IMR-90 (cell line): ENCODE measurements around the gene SOST. TPM values are rescaled to one million over a fixed set of nuclear protein-coding genes. Genes with fewer than 3 reads are reported as not detected.

Source experiments
- ATAC-seq: fragments of 200-7000 bp; cut with Tn5 transposase; 2 replicates; pipeline ENCODE4 v1.9.1; 2020; ENCODE audit warnings: low read depth, mild to moderate bottlenecking, moderate library complexity
- BruUV-seq: library from RNA; stranded (reverse); fragments of 400-500 nt; replicated peaks from 2 replicates; lab custom pipeline; 2021; lab: Mats Ljungman, UMichigan
- CTCF ChIA-PET: fragments of 300-600 bp; formaldehyde crosslinking; extraction: SDS; loops from one replicate; lab custom pipeline; 2021; ENCODE audit warnings: antibody characterized with exemption; lab: Yijun Ruan, JAX
- POLR2A ChIA-PET: fragments of 300-600 bp; sonication (Branson Sonifier 250); formaldehyde crosslinking; loops from one replicate; lab custom pipeline; 2022; ENCODE audit warnings: antibody characterized with exemption; ENCODE audit not compliant: unreplicated experiment; lab: Charles Lee
- DNase-seq: peaks from one replicate; pipeline ENCODE4 v3.0.0; 2013
- H2AFZ ChIP-seq: replicated peaks from 2 replicates; pipeline ENCODE3; 2013; ENCODE audit warnings: low read length, mild to moderate bottlenecking; ENCODE audit not compliant: poor library complexity
- H2AK5ac ChIP-seq: 2 replicates; pipeline ENCODE4 v1.6.1; 2013; ENCODE audit warnings: low read depth, low read length, inconsistent platforms
- H2AK9ac ChIP-seq: replicated peaks from 2 replicates; pipeline ENCODE3; 2013; ENCODE audit warnings: mild to moderate bottlenecking, low read depth, low read length, moderate library complexity; ENCODE audit not compliant: poor library complexity
- H2BK120ac ChIP-seq: 2 replicates; pipeline ENCODE4 v1.6.1; 2013; ENCODE audit warnings: low read depth, low read length, inconsistent platforms
- H2BK15ac ChIP-seq: 3 replicates; pipeline ENCODE4 v1.6.1; 2013; ENCODE audit warnings: low read depth, low read length, inconsistent platforms
- H2BK20ac ChIP-seq: 2 replicates; pipeline ENCODE4 v1.6.1; 2013; ENCODE audit warnings: low read depth, mild to moderate bottlenecking, inconsistent platforms, low read length, moderate library complexity
- H2BK5ac ChIP-seq: 2 replicates; pipeline ENCODE4 v1.6.1; 2013; ENCODE audit warnings: mild to moderate bottlenecking, low read depth, low read length, inconsistent platforms; ENCODE audit not compliant: poor library complexity, severe bottlenecking
- H3K14ac ChIP-seq: replicated peaks from 2 replicates; pipeline ENCODE4 v1.6.1; 2013; ENCODE audit warnings: low read depth, low read length, inconsistent platforms
- H3K18ac ChIP-seq: 2 replicates; pipeline ENCODE4 v1.6.1; 2013; ENCODE audit warnings: low read depth, low read length, control low read depth
- H3K23ac ChIP-seq: 2 replicates; pipeline ENCODE4 v1.6.1; 2013; ENCODE audit warnings: low read depth, low read length, inconsistent platforms
- H3K27ac ChIP-seq: 2 replicates; pipeline ENCODE4 v1.5.1; 2013; ENCODE audit warnings: mild to moderate bottlenecking, control low read depth, low read length; ENCODE audit not compliant: insufficient read depth
- H3K27me3 ChIP-seq: 2 replicates; pipeline ENCODE4 v1.6.1; 2013; ENCODE audit warnings: low read length; ENCODE audit not compliant: control insufficient read depth, insufficient read depth
- H3K36me3 ChIP-seq: 2 replicates; pipeline ENCODE4 v1.6.1; 2013; ENCODE audit warnings: low read length, mixed read lengths; ENCODE audit not compliant: control insufficient read depth, insufficient read depth
- H3K4ac ChIP-seq: 2 replicates; pipeline ENCODE4 v1.6.1; 2013; ENCODE audit warnings: low read depth, low read length, inconsistent platforms
- H3K4me1 ChIP-seq: 2 replicates; pipeline ENCODE4 v1.6.1; 2013; ENCODE audit warnings: low read length, mixed read lengths; ENCODE audit not compliant: control insufficient read depth, insufficient read depth
- H3K4me2 ChIP-seq: 2 replicates; pipeline ENCODE4 v1.6.1; 2013; ENCODE audit warnings: low read depth, mild to moderate bottlenecking, control low read depth, low read length, moderate library complexity
- H3K4me3 ChIP-seq: 2 replicates; pipeline ENCODE4 v1.5.1; 2013; ENCODE audit warnings: low read depth, mild to moderate bottlenecking, control low read depth, low read length, moderate library complexity; ENCODE audit not compliant: insufficient read depth
- H3K56ac ChIP-seq: 2 replicates; pipeline ENCODE4 v1.6.1; 2013; ENCODE audit warnings: low read length, inconsistent platforms; ENCODE audit not compliant: insufficient read depth; ENCODE audit errors: extremely low read depth
- H3K79me1 ChIP-seq, 2 experiments: 2 replicates each; pipeline ENCODE4 v1.6.1; 2013; ENCODE audit warnings: low read length in 2 of 2, inconsistent platforms in 1 of 2, low read depth in 1 of 2
- H3K9ac ChIP-seq: 2 replicates; pipeline ENCODE4 v1.6.1; 2013; ENCODE audit warnings: low read depth, low read length, control low read depth
- H3K9me1 ChIP-seq: 2 replicates; pipeline ENCODE4 v1.6.1; 2013; ENCODE audit warnings: low read length, inconsistent platforms; ENCODE audit not compliant: insufficient read depth
- H3K9me3 ChIP-seq: 2 replicates; pipeline ENCODE4 v1.6.1; 2013; ENCODE audit warnings: low read length; ENCODE audit not compliant: control insufficient read depth, insufficient read depth
- H4K20me1 ChIP-seq: 2 replicates; pipeline ENCODE4 v1.6.1; 2013; ENCODE audit warnings: low read length, inconsistent platforms; ENCODE audit not compliant: insufficient read depth
- H4K5ac ChIP-seq: 2 replicates; pipeline ENCODE4 v1.6.1; 2013; ENCODE audit warnings: mild to moderate bottlenecking, low read depth, low read length, control low read depth
- H4K8ac ChIP-seq, 2 experiments: 2 replicates each; pipeline ENCODE4 v1.6.1; 2013; ENCODE audit warnings: low read depth in 2 of 2, low read length in 2 of 2, control low read depth in 1 of 2, inconsistent platforms in 1 of 2
- H4K91ac ChIP-seq: 2 replicates; pipeline ENCODE4 v1.6.1; 2013; ENCODE audit warnings: low read depth, low read length, inconsistent platforms; ENCODE audit not compliant: insufficient read depth
- CEBPB ChIP-seq: IDR thresholded peaks from 2 replicates; pipeline ENCODE4 v1.6.1; 2012; ENCODE audit warnings: low read depth, low read length, improper control_type of control experiment
- CHD1 ChIP-seq: IDR thresholded peaks from 2 replicates; pipeline ENCODE4 v1.6.1; 2012; ENCODE audit warnings: low read depth, low read length, improper control_type of control experiment
- FOS ChIP-seq: fragments of 150-350 bp; IDR thresholded peaks from 2 replicates; pipeline ENCODE4 v1.6.1; 2016; ENCODE audit warnings: low read depth, low read length
- MXI1 ChIP-seq: IDR thresholded peaks from 2 replicates; pipeline ENCODE4 v1.6.1; 2012; ENCODE audit warnings: low read depth, mild to moderate bottlenecking, low read length, moderate library complexity, borderline replicate concordance
- NFE2L2 ChIP-seq: fragments of 150-350 bp; IDR thresholded peaks from 2 replicates; pipeline ENCODE4 v1.6.1; 2016; ENCODE audit warnings: low read depth, mild to moderate bottlenecking, low read length
- RCOR1 ChIP-seq: IDR thresholded peaks from 2 replicates; pipeline ENCODE4 v1.6.1; 2012; ENCODE audit warnings: mild to moderate bottlenecking, low read length, improper control_type of control experiment; ENCODE audit not compliant: insufficient replicate concordance
- WGBS, 2 experiments: methylation state at CpG; one replicate each; pipeline versions ENCODE4 v1.1.5 to v1.1.7; 2013; ENCODE audit warnings: missing lambda C conversion rate in 2 of 2; ENCODE audit not compliant: insufficient read length in 1 of 2; ENCODE audit errors: extremely low coverage in 2 of 2; 5-methylcytosine and 5-hydroxymethylcytosine counted together
- dilution Hi-C: fragments of 300-500 bp; cut with HindIII; formaldehyde crosslinking; loops from one replicate; pipeline ENCODE4 v1.14.3; 2018; ENCODE audit warnings: low sequenced_read_pairs; ENCODE audit not compliant: unreplicated experiment
- in situ Hi-C: fragments of 300-500 bp; cut with MboI; formaldehyde crosslinking; loops from 3 replicates; pipeline ENCODE4 v1.14.3; 2019; ENCODE audit warnings: low sequenced_read_pairs, inconsistent platforms, mixed read lengths
- intact Hi-C: fragments of 100-400 bp; cut with micrococcal nuclease; formaldehyde crosslinking; loops from 2 replicates; pipeline ENCODE4 v1.10.0; 2022
- polyA plus RNA-seq, 3 experiments: library from polyadenylated mRNA; depleted of rRNA; stranded (reverse); fragments of >200 nt; gene quantifications; 2 replicates each; pipeline ENCODE4 v1.2.3, GENCODE V29; 2012; ENCODE audit warnings: low replicate concordance in 1 of 3
- total RNA-seq: library from RNA; depleted of rRNA; stranded (reverse); fragments of >200 nt; gene quantifications from 2 replicates; pipeline ENCODE4 v1.2.3, GENCODE V29; 2012
- TF ChIP-seq, protein P1 (sequence below): fragments of 150-350 bp; IDR thresholded peaks from 2 replicates; pipeline ENCODE4 v1.6.1; 2017; ENCODE audit warnings: mild to moderate bottlenecking, antibody characterized with exemption, low read length, low read depth

SOST gene
- total and polyA plus RNA-seq, 2 of the 4 experiments (the other 2 are of a cell fraction), result not detected

- WGBS, 2 experiments, result 98% methylated on average over 4 of the region's 11 CpGs; no CpG with 5 or more reads in 1 of the 2 experiments
- Histone ChIP-seq H2AK5ac (no peak overlapping the region), H3K4me3 (no peak overlapping the region), H3K14ac (no peak overlapping the region), H3K4me2 (no peak overlapping the region), H3K9ac (no peak overlapping the region), H3K36me3 (peaks cover 48% of the 10 kb centered on the region), H3K79me1 (peaks cover 9 to 28% of the 10 kb centered on the region in 2 experiments; a peak in 2 of 4 replicates), H2AK9ac (peak overlapping the region; percentile 18), H3K23ac (no peak overlapping the region), H4K20me1 (peaks cover 8% of the 10 kb centered on the region), H3K4me1 (no peaks in the 10 kb centered on the region), H4K91ac (no peak overlapping the region), H4K8ac (no peak overlapping the region), H3K27ac (no peak overlapping the region), H2BK15ac (no peak overlapping the region), H4K5ac (no peak overlapping the region), H2BK5ac (no peak overlapping the region), H3K27me3 (no peaks in the 10 kb centered on the region), H2BK20ac (no peak overlapping the region), H3K9me1 (peaks cover 8% of the 10 kb centered on the region), H3K18ac (no peak overlapping the region), H3K9me3 (no peaks in the 10 kb centered on the region), H3K4ac (no peak overlapping the region), H2AFZ (no peak overlapping the region), H3K56ac (no peak overlapping the region), H2BK120ac (no peak overlapping the region)
- TF ChIP-seq CHD1 (no peak), NFE2L2 (no peak), RCOR1 (no peak), MXI1 (no peak), FOS (no peak), CEBPB (no peak)
- TF ChIP-seq, protein P1, sequence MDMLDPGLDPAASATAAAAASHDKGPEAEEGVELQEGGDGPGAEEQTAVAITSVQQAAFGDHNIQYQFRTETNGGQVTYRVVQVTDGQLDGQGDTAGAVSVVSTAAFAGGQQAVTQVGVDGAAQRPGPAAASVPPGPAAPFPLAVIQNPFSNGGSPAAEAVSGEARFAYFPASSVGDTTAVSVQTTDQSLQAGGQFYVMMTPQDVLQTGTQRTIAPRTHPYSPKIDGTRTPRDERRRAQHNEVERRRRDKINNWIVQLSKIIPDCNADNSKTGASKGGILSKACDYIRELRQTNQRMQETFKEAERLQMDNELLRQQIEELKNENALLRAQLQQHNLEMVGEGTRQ, result no peak
- DNase-seq (no peak), ATAC-seq (no peak)
- POLR2A ChIA-PET, result no interaction called here
- CTCF ChIA-PET, result no interaction called here
- intact Hi-C loops (no loop called here), in situ Hi-C loops (no loop called here), dilution Hi-C loops (no loop called here)
- no TSS peak for BruUV-seq
These were observed 11.3 kb upstream of the SOST start for GRCh38 chr17:43769859-43770258.
